Astrocyte (in vitro differentiated cells and primary cell): ENCODE measurements around the gene MRNIP. TPM values are rescaled to one million over a fixed set of nuclear protein-coding genes. Genes with fewer than 3 reads are reported as not detected.

ENCODE experiments used
- DNase-seq: peaks from one replicate; pipeline ENCODE4 v3.0.0-alpha.2; 2010; ENCODE audit warnings: low read depth
- FAIRE-seq: peaks from 2 replicates; lab custom pipeline; 2011; peaks lifted over from hg19 to GRCh38; lab: Jason Lieb, UNC
- H2AFZ ChIP-seq: 2 replicates; pipeline ENCODE4 v1.6.0; 2012; ENCODE audit warnings: low read depth, low read length, inconsistent platforms
- H3K27ac ChIP-seq: 2 replicates; pipeline ENCODE4 v1.5.1; 2011; ENCODE audit warnings: low read depth, low read length, inconsistent platforms
- H3K27me3 ChIP-seq: 2 replicates; pipeline ENCODE4 v1.6.0; 2011; ENCODE audit warnings: low read length, inconsistent platforms; ENCODE audit not compliant: insufficient read depth
- H3K36me3 ChIP-seq: 2 replicates; pipeline ENCODE4 v1.5.1; 2011; ENCODE audit warnings: low read length, inconsistent platforms; ENCODE audit not compliant: insufficient read depth
- H3K4me1 ChIP-seq: 2 replicates; pipeline ENCODE4 v1.5.1; 2011; ENCODE audit warnings: low read length, inconsistent platforms; ENCODE audit not compliant: insufficient read depth
- H3K4me2 ChIP-seq: 2 replicates; pipeline ENCODE4 v1.6.0; 2012; ENCODE audit warnings: low read length, inconsistent platforms
- H3K4me3 ChIP-seq: 2 replicates; pipeline ENCODE4 v1.5.1; 2011; ENCODE audit warnings: low read depth, mild to moderate bottlenecking, low read length, inconsistent platforms; ENCODE audit not compliant: insufficient read depth
- H3K79me2 ChIP-seq: 2 replicates; pipeline ENCODE4 v1.6.0; 2012; ENCODE audit warnings: mild to moderate bottlenecking, low read length, inconsistent platforms; ENCODE audit not compliant: insufficient read depth
- H3K9ac ChIP-seq: 2 replicates; pipeline ENCODE4 v1.6.0; 2012; ENCODE audit warnings: mild to moderate bottlenecking, low read length, inconsistent platforms
- H3K9me3 ChIP-seq: 2 replicates; pipeline ENCODE4 v1.5.1; 2012; ENCODE audit warnings: low read depth, mild to moderate bottlenecking, low read length, inconsistent platforms; ENCODE audit not compliant: insufficient read depth
- H4K20me1 ChIP-seq: 2 replicates; pipeline ENCODE4 v1.6.0; 2012; ENCODE audit warnings: low read length, inconsistent platforms; ENCODE audit not compliant: insufficient read depth
- H3K27ac Mint-ChIP-seq: one replicate; pipeline ENCODE4 v1.8.0; 2021; ENCODE audit warnings: mild to moderate bottlenecking, mixed read lengths; ENCODE audit not compliant: unreplicated experiment
- H3K27me3 Mint-ChIP-seq: one replicate; pipeline ENCODE4 v1.8.0; 2021; ENCODE audit warnings: low read depth, mixed read lengths; ENCODE audit not compliant: unreplicated experiment
- H3K36me3 Mint-ChIP-seq: one replicate; pipeline ENCODE4 v1.8.0; 2021; ENCODE audit warnings: low read depth, mixed read lengths; ENCODE audit not compliant: unreplicated experiment
- H3K4me1 Mint-ChIP-seq: one replicate; pipeline ENCODE4 v1.8.0; 2021; ENCODE audit warnings: low read depth, mixed read lengths; ENCODE audit not compliant: unreplicated experiment
- H3K4me3 Mint-ChIP-seq: one replicate; pipeline ENCODE4 v1.8.0; 2021; ENCODE audit warnings: mild to moderate bottlenecking, moderate library complexity, mixed read lengths; ENCODE audit not compliant: unreplicated experiment
- H3K9me3 Mint-ChIP-seq: one replicate; pipeline ENCODE4 v1.8.0; 2021; ENCODE audit warnings: mild to moderate bottlenecking, mixed read lengths; ENCODE audit not compliant: unreplicated experiment
- CTCF ChIP-seq: IDR thresholded peaks from 2 replicates; pipeline ENCODE4 v1.5.1; 2011; ENCODE audit warnings: low read depth, mild to moderate bottlenecking, inconsistent platforms, low read length, moderate library complexity; ENCODE audit not compliant: insufficient read depth
- EZH2 ChIP-seq: IDR thresholded peaks from 2 replicates; pipeline ENCODE4 v1.6.1; 2012; ENCODE audit warnings: mild to moderate bottlenecking, low read length, inconsistent platforms; ENCODE audit not compliant: insufficient read depth
- total RNA-seq: library from RNA; stranded (reverse); gene quantifications from 2 replicates; pipeline ENCODE4 v1.2.1, GENCODE V29; 2021

Gene MRNIP
- total RNA-seq, 1 donor from 2014 or later = 20.7 TPM

- peak overlapping the region; percentile 88 for H3K27ac Mint-ChIP-seq
- Histone ChIP-seq H3K4me3 (no peak overlapping the region), H3K27ac (peak overlapping the region; percentile 96), H3K4me2 (peak overlapping the region; percentile 84), H3K9me3 (no peaks in the 10 kb centered on the region), H3K27me3 (no peaks in the 10 kb centered on the region), H2AFZ (peak overlapping the region; percentile 68), H3K4me1 (peaks cover 43% of the 10 kb centered on the region), H3K79me2 (peaks cover 47% of the 10 kb centered on the region), H3K36me3 (peaks cover 11% of the 10 kb centered on the region), H3K9ac (peak overlapping the region; percentile 97), H4K20me1 (peaks cover 38% of the 10 kb centered on the region)
- no peak overlapping the region for H3K4me3 Mint-ChIP-seq
- DNase-seq (peak; percentile 62), FAIRE-seq (no peak)
- peaks cover 14% of the 10 kb centered on the region for H3K36me3 Mint-ChIP-seq
- no peaks in the 10 kb centered on the region for H3K27me3 Mint-ChIP-seq
- peaks cover 21% of the 10 kb centered on the region for H3K4me1 Mint-ChIP-seq
- TF ChIP-seq CTCF (no peak), EZH2 (no peak)
- H3K9me3 Mint-ChIP-seq = no peaks in the 10 kb centered on the region
These were observed 39.1 kb downstream of the MRNIP start for GRCh38 chr5:179819296-179820126.

GRCh38 chr5:179818746-179819295 lies 39.8 kb downstream of the MRNIP start:
- FAIRE-seq (no peak), DNase-seq (peak; percentile 85)
- TF ChIP-seq CTCF (no peak), EZH2 (no peak)
- Histone ChIP-seq H3K9me3 (no peaks in the 10 kb centered on the region), H3K9ac (peak overlapping the region; percentile 97), H3K27ac (peak overlapping the region; percentile 96), H4K20me1 (peaks cover 31% of the 10 kb centered on the region), H3K4me1 (peaks cover 43% of the 10 kb centered on the region), H3K27me3 (no peaks in the 10 kb centered on the region), H3K36me3 (peaks cover 8% of the 10 kb centered on the region), H3K4me2 (peak overlapping the region; percentile 84), H3K79me2 (peaks cover 40% of the 10 kb centered on the region), H2AFZ (peak overlapping the region; percentile 33), H3K4me3 (no peak overlapping the region)
- Mint-ChIP-seq H3K9me3 (no peaks in the 10 kb centered on the region), H3K27ac (peak overlapping the region; percentile 96), H3K4me3 (peak overlapping the region; percentile 54), H3K4me1 (peaks cover 20% of the 10 kb centered on the region), H3K36me3 (peaks cover 15% of the 10 kb centered on the region), H3K27me3 (no peaks in the 10 kb centered on the region)
